Measurements from ENCODE around the gene PWWP2B.
A peak's percentile ranks its signal among the peaks of the same experiment; 100 is the strongest.

Gene PWWP2B

GRCh38 chr10:132461683-132462231 is 64.8 kb downstream of the PWWP2B start:
- TF ChIP-seq CTCF (IDR thresholded peaks at IDR 0.05; ENCODE audit: low read depth, low read length), result no peak
- DNase-seq (ENCODE audit: extremely low read depth, low read depth), result no peak

GRCh38 chr10:132462463-132463332 is 65.7 kb downstream of the PWWP2B start:
- TF ChIP-seq CTCF (IDR thresholded peaks at IDR 0.05; ENCODE audit: low read depth, low read length), result no peak
- no peak for DNase-seq (ENCODE audit: extremely low read depth, low read depth)

- no peak for DNase-seq (ENCODE audit: extremely low read depth, low read depth)
- TF ChIP-seq CTCF (IDR thresholded peaks at IDR 0.05; ENCODE audit: low read depth, low read length), result peak; percentile 23
These were observed 66.6 kb downstream of the PWWP2B start for GRCh38 chr10:132463333-132464255.

- DNase-seq (ENCODE audit: extremely low read depth, low read depth), result no peak
- TF ChIP-seq CTCF (IDR thresholded peaks at IDR 0.05; ENCODE audit: low read depth, low read length), result no peak
These were observed 67.5 kb downstream of the PWWP2B start for GRCh38 chr10:132464256-132465192.

GRCh38 chr10:132465193-132465888 is 68.3 kb downstream of the PWWP2B start:
- TF ChIP-seq CTCF (IDR thresholded peaks at IDR 0.05; ENCODE audit: low read depth, low read length), result no peak
- DNase-seq (ENCODE audit: extremely low read depth, low read depth), result no peak

GRCh38 chr10:132465889-132466519 is 69.0 kb downstream of the PWWP2B start:
- no peak for TF ChIP-seq CTCF (IDR thresholded peaks at IDR 0.05; ENCODE audit: low read depth, low read length)
- DNase-seq (ENCODE audit: extremely low read depth, low read depth), result no peak

All from AG09319 (cell line).